Prostate gland (tissue), 2 donors: ENCODE measurements around the gene AVPI1. TPM values are rescaled to one million over a fixed set of nuclear protein-coding genes. Genes with fewer than 3 reads are reported as not detected.
"Not testable (repeated sequence)": the region's sequence is repeated elsewhere in the genome, so short reads cannot be mapped to it uniquely, and the experiment has no call there.

ENCODE experiments used
- DNase-seq: peaks from one replicate; pipeline ENCODE4 v3.0.0-alpha.2; 2019; ENCODE audit warnings: low spot score
- H3K27ac ChIP-seq, 2 donors: fragments of 200-600 bp; sonication (generic); 2 replicates each; pipeline ENCODE4 v1.5.1; 2017 to 2019
- H3K27me3 ChIP-seq: fragments of 200-600 bp; sonication (generic); replicated peaks from 2 replicates; pipeline ENCODE4 v1.5.1; 2019; ENCODE audit not compliant: insufficient read depth
- H3K36me3 ChIP-seq, 2 donors: fragments of 200-600 bp; sonication (generic); 1 replicate in 1 of 2; 2 replicates in 1 of 2; pipeline versions ENCODE4 v1.5.1 to v1.8.1; 2017 to 2019
- H3K4me1 ChIP-seq: fragments of 200-600 bp; sonication (generic); replicated peaks from 2 replicates; pipeline ENCODE4 v1.5.1; 2019
- H3K4me3 ChIP-seq, 2 donors: fragments of 200-600 bp; sonication (generic); 2 replicates each; pipeline ENCODE4 v1.5.1; 2017 to 2019
- H3K9me3 ChIP-seq: fragments of 200-600 bp; sonication (generic); 2 replicates; pipeline ENCODE4 v1.5.1; 2017
- POLR2A ChIP-seq: fragments of 450-650 bp; IDR thresholded peaks from one replicate; pipeline ENCODE4 v1.6.1; 2016; ENCODE audit warnings: antibody characterized with exemption, mild to moderate bottlenecking
- POLR2AphosphoS5 ChIP-seq: sonication (generic); formaldehyde crosslinking; IDR thresholded peaks from one replicate; pipeline ENCODE4 v1.6.1; 2017; ENCODE audit warnings: antibody characterized with exemption
- WGBS: methylation state at CpG from one replicate; pipeline ENCODE4 v1.1.5; 2018; 5-methylcytosine and 5-hydroxymethylcytosine counted together
- intact Hi-C: fragments of 100-400 bp; cut with DNase I; formaldehyde crosslinking; loops from one replicate; pipeline ENCODE4 v1.14.2; 2022
- total RNA-seq, 2 donors: library from RNA; depleted of rRNA; stranded (reverse); fragments of >200 nt; gene quantifications; one replicate each; pipeline ENCODE4 v1.1.0, GENCODE V29; 2016
- TF ChIP-seq, protein P1 (sequence below), 4 experiments: fragments of 200-600 bp in 2 of 4; fragments of 450-650 bp in 2 of 4; sonication (generic) in 2 of 4; IDR thresholded peaks; 1 replicate in 3 of 4; 2 replicates in 1 of 4; pipeline ENCODE4 v1.5.1; 2016 to 2019; ENCODE audit warnings: antibody characterized with exemption in 4 of 4, mild to moderate bottlenecking in 2 of 4, moderate library complexity in 2 of 4

Gene AVPI1
- total RNA-seq, 2 donors from 2014 or later: 17.0 to 28.6 TPM

DNA sequence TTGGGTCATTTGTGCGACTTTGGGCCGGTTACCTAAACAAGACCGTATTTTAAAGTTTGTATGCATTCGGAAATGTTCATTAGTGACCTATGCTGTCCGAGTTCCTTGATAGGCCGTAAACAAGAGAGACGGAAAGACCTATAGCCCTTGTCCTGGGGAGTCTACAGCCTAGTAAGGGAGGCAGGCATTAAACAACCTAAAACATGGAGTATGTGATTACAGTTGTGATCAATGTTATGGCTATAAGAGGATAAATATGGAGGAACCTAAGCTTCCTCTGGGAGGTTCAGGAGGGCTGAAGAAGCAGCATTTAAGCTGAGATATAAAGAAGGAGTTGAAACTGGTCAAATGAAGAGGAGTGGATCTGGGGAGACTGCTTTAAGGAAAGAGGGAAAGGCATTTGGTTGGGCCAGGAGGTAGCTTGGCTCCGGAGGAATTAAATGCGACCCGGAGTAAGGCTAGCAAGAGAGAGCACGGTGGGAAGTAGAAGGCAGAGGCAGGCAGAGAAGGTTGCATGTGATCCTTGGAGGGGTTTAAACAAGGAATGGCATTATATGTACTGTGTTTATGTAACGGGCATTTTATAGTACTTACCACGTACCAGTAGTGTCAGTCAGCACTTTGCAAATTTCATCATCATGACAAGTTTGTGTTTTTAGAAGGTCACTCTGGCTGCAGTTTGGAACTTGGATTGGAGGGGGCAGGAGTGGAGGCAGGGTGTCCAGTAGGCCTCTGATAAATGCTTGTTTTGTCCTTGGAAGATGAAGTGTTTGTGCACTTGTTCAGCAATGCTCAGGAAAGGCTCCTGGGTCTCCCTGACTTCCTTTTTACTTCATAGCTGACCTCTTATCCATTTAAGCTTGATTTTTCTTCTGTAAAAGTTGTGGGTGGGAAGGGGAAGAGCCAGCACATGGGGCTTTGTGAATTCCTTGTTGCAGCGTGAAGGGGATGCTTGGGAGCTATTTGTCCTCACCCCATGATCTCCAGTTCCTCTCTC lies 1.0 kb upstream of the AVPI1 start:
- Histone ChIP-seq H3K4me3 (peak overlapping the region; percentile 51 to 64), H3K4me1 (peaks cover 17% of the 10 kb centered on the region), H3K27ac (peak overlapping the region; percentile 90 to 93), H3K9me3 (no peaks in the 10 kb centered on the region), H3K27me3 (no peaks in the 10 kb centered on the region), H3K36me3 (no peaks in the 10 kb centered on the region)
- intact Hi-C loops: loop anchor here (5.0 kb wide), 1 partner anchor 46 kb away; the partner anchor contains the start of gene PI4K2A
- DNase-seq: no peak
- WGBS: 36% methylated on average over 14 of the region's 14 CpGs
- TF ChIP-seq POLR2A: no peak
- peak; percentile 15 for TF ChIP-seq POLR2AphosphoS5
- TF ChIP-seq, protein P1, sequence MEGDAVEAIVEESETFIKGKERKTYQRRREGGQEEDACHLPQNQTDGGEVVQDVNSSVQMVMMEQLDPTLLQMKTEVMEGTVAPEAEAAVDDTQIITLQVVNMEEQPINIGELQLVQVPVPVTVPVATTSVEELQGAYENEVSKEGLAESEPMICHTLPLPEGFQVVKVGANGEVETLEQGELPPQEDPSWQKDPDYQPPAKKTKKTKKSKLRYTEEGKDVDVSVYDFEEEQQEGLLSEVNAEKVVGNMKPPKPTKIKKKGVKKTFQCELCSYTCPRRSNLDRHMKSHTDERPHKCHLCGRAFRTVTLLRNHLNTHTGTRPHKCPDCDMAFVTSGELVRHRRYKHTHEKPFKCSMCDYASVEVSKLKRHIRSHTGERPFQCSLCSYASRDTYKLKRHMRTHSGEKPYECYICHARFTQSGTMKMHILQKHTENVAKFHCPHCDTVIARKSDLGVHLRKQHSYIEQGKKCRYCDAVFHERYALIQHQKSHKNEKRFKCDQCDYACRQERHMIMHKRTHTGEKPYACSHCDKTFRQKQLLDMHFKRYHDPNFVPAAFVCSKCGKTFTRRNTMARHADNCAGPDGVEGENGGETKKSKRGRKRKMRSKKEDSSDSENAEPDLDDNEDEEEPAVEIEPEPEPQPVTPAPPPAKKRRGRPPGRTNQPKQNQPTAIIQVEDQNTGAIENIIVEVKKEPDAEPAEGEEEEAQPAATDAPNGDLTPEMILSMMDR (IDR thresholded peaks at IDR 0.05): no peak

DNA sequence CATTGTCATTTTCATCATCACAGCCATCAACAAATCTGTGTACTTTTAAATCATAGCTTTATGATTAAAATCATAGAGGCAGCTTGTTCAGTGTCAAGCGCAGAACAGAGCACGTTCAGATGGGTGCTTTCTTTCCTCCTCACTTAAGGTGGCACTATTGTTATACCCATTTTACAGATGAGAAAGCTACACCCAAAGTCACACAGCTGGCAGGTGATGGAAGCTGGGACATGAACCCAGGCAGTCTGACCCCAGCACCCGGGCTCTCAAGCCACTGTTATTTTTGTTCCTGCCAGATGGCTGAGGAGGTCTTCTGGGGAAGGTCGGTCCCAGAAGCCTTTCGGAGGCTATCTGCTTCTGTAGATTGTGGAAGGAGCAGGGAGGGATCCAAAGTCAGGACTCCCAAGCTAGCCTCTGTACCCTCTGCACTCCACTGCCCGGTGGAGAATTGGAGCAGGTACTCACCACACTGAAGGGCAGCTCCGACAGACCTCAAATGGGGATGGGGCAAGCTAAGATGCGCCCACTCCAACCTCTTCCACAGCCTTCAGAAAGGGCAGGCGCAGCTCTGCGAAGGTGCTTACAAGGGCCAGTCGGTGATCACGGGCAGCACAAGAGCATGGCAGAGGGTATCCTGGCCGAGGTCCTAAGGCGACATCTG lies 610 bp downstream of the AVPI1 start:
- no peaks in the 10 kb centered on the region for H3K36me3 ChIP-seq
- no peaks in the 10 kb centered on the region for H3K9me3 ChIP-seq
- intact Hi-C loops: loop anchor here (5.0 kb wide), 1 partner anchor 44 kb away; the partner anchor contains the start of gene PI4K2A
- WGBS: 14% methylated on average over 14 of the region's 14 CpGs
- peaks cover 18% of the 10 kb centered on the region for H3K4me1 ChIP-seq
- DNase-seq: no peak
- peak overlapping the region; percentile 90 to 93 for H3K27ac ChIP-seq
- TF ChIP-seq, protein P1 (IDR thresholded peaks at IDR 0.05): no peak
- TF ChIP-seq POLR2A: no peak
- TF ChIP-seq POLR2AphosphoS5: no peak
- H3K4me3 ChIP-seq: peak overlapping the region; percentile 51 to 64
- H3K27me3 ChIP-seq: no peaks in the 10 kb centered on the region

DNA sequence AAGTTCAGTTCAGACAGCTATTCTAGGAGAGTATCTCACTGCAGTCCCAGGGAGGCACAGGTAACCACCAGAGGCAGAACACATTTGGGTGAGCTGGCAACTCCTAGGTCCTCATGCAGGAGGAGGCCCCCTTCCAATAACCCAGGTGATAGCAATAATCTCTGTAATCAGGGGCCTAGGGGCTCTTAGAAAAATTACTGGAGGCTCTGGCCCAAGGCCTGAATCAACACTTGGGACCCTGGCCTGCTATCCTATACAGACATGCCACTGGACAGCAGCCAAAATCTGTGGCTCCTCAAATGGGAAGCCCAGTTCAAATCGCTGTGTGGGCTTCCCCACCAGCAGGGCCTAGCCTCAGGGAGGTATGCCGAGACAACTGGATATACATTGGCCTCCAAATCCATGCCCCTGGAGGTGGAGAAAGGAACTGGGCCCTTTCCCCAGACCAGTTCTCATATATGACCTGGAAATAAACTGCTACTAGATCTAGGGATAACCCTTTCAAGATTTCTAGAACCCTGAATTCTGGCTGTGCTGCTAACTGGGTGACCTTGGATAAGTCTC lies 1.6 kb downstream of the AVPI1 start:
- DNase-seq: no peak
- Histone ChIP-seq H3K4me1 (peaks cover 18% of the 10 kb centered on the region), H3K27me3 (no peaks in the 10 kb centered on the region), H3K36me3 (no peaks in the 10 kb centered on the region), H3K4me3 (peak overlapping the region; percentile 51 to 64), H3K27ac (peak overlapping the region; percentile 90 to 93), H3K9me3 (no peaks in the 10 kb centered on the region)
- intact Hi-C loops: loop anchor here (5.0 kb wide), 1 partner anchor 43 kb away; the partner anchor contains the start of gene PI4K2A
- peak; percentile 16 for TF ChIP-seq POLR2A
- TF ChIP-seq, protein P1 (IDR thresholded peaks at IDR 0.05): no peak
- no peak for TF ChIP-seq POLR2AphosphoS5
- WGBS: 34% methylated on average over 2 of the region's 2 CpGs

DNA sequence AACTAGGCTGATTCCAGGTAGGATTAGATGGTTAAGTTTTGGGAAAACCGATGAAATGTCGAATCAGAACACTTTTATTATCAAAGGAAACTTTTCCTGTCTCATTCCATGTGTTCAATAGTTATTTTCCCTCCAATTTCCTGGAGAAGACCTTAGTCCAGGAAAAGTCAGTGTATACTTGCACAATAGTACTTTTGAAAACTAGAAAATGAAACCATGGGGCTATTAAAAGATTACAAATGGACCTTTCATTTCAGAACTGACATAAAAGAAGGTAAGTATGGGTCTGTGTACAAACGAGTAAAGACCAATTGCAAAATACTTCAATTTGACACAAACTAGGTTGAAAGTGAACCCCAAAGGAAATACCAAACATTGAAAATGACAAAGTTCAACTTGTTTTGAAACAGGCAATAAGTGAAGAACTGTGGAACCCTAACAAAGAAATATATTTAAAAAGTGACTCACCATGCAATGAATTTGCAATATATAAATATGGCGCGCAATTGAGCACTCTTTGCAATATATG lies 2.1 kb downstream of the AVPI1 start:
- 79% methylated on average over 5 of the region's 5 CpGs for WGBS
- H3K27me3 ChIP-seq: no peaks in the 10 kb centered on the region
- no peaks in the 10 kb centered on the region for H3K9me3 ChIP-seq
- H3K36me3 ChIP-seq: no peaks in the 10 kb centered on the region
- peaks cover 18% of the 10 kb centered on the region for H3K4me1 ChIP-seq
- no peak for DNase-seq
- peak overlapping the region; percentile 90 to 93 for H3K27ac ChIP-seq
- TF ChIP-seq POLR2A (no peak), POLR2AphosphoS5 (no peak)
- TF ChIP-seq, protein P1 (IDR thresholded peaks at IDR 0.05): no peak
- peak overlapping the region; percentile 51 to 64 for H3K4me3 ChIP-seq
- intact Hi-C loops: loop anchor here (5.0 kb wide), 1 partner anchor 43 kb away; the partner anchor contains the start of gene PI4K2A

DNA sequence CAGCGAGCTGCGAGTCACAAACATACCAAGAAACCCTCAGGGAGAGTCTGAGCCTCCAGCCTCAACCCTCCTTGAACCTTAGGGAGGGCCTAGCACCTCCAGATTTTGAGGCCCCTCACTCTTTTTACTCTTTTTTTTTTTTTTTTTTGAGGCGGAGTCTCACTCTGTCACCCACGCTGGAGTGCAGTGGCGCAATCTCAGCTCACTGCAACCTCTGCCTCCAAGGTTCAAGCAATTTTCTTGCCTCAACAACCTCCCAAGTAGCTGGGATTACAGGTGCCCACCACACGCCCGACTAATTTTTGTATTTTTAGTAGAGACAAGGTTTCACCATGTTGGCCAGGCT lies 2.7 kb downstream of the AVPI1 start:
- WGBS: 75% methylated on average over 7 of the region's 7 CpGs
- intact Hi-C loops, H3K9me3 ChIP-seq, H3K36me3 ChIP-seq, H3K27me3 ChIP-seq, DNase-seq, H3K4me3 ChIP-seq: not testable (repeated sequence)
- peak overlapping the region; percentile 45 to 93 for H3K27ac ChIP-seq
- H3K4me1 ChIP-seq: peaks cover 18% of the 10 kb centered on the region
